ENCODE results near the gene ACER2. TPM values are rescaled to one million over a fixed set of nuclear protein-coding genes. Genes with fewer than 3 reads are reported as not detected.

Gene ACER2
- total and polyA plus RNA-seq, 2 of the 8 experiments (the other 6 are each of a cell fraction or from before 2014, with no cell fraction given), result 7.4 to 8.8 TPM

GRCh38 chr9:19496321-19497050 is 87.7 kb downstream of the ACER2 start (continued):
- TF ChIP-seq HDAC2 (IDR thresholded peaks at IDR 0.05; ENCODE audit: borderline replicate concordance in 1 of 2, low read depth in 2 of 2, low read length in 2 of 2), result no peak

Data from H1 (cell line).